Glutamatergic neuron (in vitro differentiated cells): ENCODE data around the gene TMCC1. TPM values are rescaled to one million over a fixed set of nuclear protein-coding genes. Genes with fewer than 3 reads are reported as not detected.

Experiments
- DNase-seq: peaks from one replicate; pipeline ENCODE4 v3.0.0; 2022
- H3K27ac Mint-ChIP-seq: one replicate; pipeline ENCODE4 v1.8.0; 2020; ENCODE audit warnings: mild to moderate bottlenecking, mixed read lengths, inconsistent platforms; ENCODE audit not compliant: unreplicated experiment
- H3K27me3 Mint-ChIP-seq: one replicate; pipeline ENCODE4 v1.8.0; 2020; ENCODE audit warnings: mild to moderate bottlenecking, moderate library complexity, mixed read lengths, inconsistent platforms; ENCODE audit not compliant: unreplicated experiment
- H3K36me3 Mint-ChIP-seq: one replicate; pipeline ENCODE4 v1.8.0; 2020; ENCODE audit warnings: mild to moderate bottlenecking, mixed read lengths, inconsistent platforms; ENCODE audit not compliant: unreplicated experiment
- H3K4me1 Mint-ChIP-seq: one replicate; pipeline ENCODE4 v1.8.0; 2020; ENCODE audit warnings: mild to moderate bottlenecking, low read depth, mixed read lengths, inconsistent platforms; ENCODE audit not compliant: unreplicated experiment
- H3K4me3 Mint-ChIP-seq: one replicate; pipeline ENCODE4 v1.8.0; 2020; ENCODE audit warnings: mild to moderate bottlenecking, mixed read lengths, inconsistent platforms; ENCODE audit not compliant: unreplicated experiment
- H3K9me3 Mint-ChIP-seq: one replicate; pipeline ENCODE4 v1.8.0; 2020; ENCODE audit warnings: mild to moderate bottlenecking, moderate library complexity, mixed read lengths, inconsistent platforms; ENCODE audit not compliant: unreplicated experiment
- total RNA-seq: library from RNA; stranded (reverse); fragmentation: NEBNext Ultra II Directional; extraction: Animal tissue kit (Norgen Biotek cat#: 25700); gene quantifications from one replicate; pipeline ENCODE4 v1.2.1, GENCODE V29; 2021; ENCODE audit not compliant: unreplicated experiment
- TF ChIP-seq, protein P1 (sequence below): fragments of 200-600 bp; sonication (generic); IDR thresholded peaks from one replicate; pipeline ENCODE4 v1.5.0; 2021; ENCODE audit not compliant: partially characterized antibody, unreplicated experiment

TMCC1 gene
- total RNA-seq, 1 donor from 2014 or later = 42.2 TPM

DNA sequence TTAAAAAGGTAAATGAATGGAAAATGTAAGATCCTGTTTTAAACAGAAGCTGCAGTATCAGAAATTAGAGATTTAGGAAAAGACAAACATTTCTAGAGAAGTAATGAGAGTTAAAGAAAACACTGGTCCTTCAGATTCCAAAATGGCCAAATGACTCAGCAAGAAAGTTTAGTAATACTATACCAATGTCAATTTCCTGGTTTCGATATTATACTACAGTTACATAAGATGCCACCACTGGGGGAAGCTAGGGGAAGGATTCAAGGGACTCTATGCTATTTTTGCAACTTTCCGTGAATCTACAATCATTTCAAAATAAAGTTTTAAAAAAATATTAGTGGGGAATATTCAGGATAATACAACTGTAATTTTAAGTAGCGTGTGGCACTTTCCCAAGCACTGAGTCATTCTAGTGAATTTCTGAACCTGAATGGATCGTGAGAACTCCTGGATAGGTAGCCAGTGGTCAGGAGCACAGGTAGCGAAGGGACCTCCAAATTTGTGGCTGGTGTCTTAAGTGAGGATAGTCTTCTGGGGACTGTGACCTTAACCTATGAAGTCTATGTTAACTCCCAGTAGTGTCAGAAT lies 37.6 kb downstream of the TMCC1 start:
- peaks cover 2% of the 10 kb centered on the region for H3K27me3 Mint-ChIP-seq
- H3K4me1 Mint-ChIP-seq = no peaks in the 10 kb centered on the region
- no peak for DNase-seq
- TF ChIP-seq, protein P1, sequence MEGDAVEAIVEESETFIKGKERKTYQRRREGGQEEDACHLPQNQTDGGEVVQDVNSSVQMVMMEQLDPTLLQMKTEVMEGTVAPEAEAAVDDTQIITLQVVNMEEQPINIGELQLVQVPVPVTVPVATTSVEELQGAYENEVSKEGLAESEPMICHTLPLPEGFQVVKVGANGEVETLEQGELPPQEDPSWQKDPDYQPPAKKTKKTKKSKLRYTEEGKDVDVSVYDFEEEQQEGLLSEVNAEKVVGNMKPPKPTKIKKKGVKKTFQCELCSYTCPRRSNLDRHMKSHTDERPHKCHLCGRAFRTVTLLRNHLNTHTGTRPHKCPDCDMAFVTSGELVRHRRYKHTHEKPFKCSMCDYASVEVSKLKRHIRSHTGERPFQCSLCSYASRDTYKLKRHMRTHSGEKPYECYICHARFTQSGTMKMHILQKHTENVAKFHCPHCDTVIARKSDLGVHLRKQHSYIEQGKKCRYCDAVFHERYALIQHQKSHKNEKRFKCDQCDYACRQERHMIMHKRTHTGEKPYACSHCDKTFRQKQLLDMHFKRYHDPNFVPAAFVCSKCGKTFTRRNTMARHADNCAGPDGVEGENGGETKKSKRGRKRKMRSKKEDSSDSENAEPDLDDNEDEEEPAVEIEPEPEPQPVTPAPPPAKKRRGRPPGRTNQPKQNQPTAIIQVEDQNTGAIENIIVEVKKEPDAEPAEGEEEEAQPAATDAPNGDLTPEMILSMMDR = no peak
- H3K9me3 Mint-ChIP-seq = no peaks in the 10 kb centered on the region
- peaks cover 2% of the 10 kb centered on the region for H3K36me3 Mint-ChIP-seq
- no peak overlapping the region for H3K27ac Mint-ChIP-seq
- H3K4me3 Mint-ChIP-seq = no peak overlapping the region

DNA sequence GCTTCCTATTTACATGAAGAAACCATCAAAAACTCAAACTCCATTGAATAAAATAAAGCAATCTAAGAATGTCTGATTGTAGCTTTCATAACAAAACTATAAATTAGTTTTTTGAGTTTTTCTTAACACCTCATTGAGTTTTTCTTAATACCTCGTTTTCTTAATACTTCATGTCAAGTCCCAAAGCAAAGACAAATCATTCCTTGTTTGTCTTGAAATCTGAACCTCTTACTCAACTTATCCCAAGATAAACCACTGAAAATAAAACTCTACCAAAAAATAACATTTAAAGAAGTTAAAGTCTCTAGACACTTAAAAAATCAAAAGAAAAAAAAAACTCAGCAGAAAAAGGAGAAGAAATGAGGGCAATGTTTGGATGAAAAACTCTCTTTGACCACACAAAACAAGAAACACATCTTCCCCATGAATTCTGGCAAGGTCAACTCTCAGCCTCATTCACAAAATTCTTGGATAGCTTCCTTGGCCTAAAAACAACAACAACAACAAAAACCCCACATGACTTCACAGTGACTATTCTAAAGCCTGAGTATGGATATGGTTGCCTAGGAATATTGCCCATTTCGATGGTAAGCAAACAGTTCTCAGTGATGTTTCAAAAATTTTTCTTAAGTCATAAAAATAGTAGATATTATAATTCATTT lies 38.2 kb downstream of the TMCC1 start:
- H3K36me3 Mint-ChIP-seq = peaks cover 6% of the 10 kb centered on the region
- no peak overlapping the region for H3K4me3 Mint-ChIP-seq
- no peaks in the 10 kb centered on the region for H3K9me3 Mint-ChIP-seq
- TF ChIP-seq, protein P1 = no peak
- DNase-seq = no peak
- H3K4me1 Mint-ChIP-seq = no peaks in the 10 kb centered on the region
- H3K27ac Mint-ChIP-seq = no peak overlapping the region
- peaks cover 2% of the 10 kb centered on the region for H3K27me3 Mint-ChIP-seq

DNA sequence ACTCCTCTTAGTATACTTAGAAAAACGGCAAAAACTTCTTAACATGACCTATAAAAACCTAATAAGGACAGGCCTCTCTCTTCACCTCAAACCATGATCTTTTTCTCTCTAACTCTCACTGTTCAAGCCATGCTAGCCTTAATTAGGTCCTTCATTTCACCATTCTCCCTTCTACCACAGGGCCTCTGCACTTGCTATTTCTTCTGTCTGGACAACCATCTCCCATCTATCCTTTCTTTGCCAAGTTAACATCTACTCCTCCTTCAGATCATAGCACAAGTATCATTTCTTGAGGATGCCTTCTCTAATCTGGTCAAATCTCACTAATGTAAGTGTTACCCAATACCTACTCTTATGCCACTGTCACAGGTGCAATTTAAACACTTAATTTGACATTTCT lies 39.1 kb downstream of the TMCC1 start:
- H3K27ac Mint-ChIP-seq = no peak overlapping the region
- peaks cover under 1% of the 10 kb centered on the region for H3K27me3 Mint-ChIP-seq
- no peak for DNase-seq
- no peak overlapping the region for H3K4me3 Mint-ChIP-seq
- no peaks in the 10 kb centered on the region for H3K4me1 Mint-ChIP-seq
- H3K36me3 Mint-ChIP-seq = peaks cover 10% of the 10 kb centered on the region
- TF ChIP-seq, protein P1 = no peak
- H3K9me3 Mint-ChIP-seq = no peaks in the 10 kb centered on the region

DNA sequence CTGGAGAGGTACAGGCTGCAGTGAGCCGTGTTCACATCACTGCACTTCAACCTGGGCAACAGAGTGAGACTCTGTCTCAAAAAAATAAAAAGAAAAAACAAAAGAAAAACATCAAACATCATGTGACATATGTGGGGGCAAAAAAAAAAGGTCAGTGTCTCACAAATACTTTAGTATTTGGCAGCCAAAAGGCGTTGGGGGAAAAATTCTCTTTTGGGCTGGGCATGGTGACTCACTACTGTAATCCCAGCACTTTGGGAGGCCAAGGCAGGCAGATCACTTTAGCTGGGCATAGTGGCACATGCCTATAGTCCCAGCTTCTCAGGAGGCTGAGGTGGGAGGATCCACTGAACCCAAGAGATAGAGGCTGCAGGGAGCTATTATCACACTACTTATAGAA lies 47.6 kb downstream of the TMCC1 start:
- Mint-ChIP-seq H3K4me1 (no peaks in the 10 kb centered on the region), H3K4me3 (no peak overlapping the region), H3K27ac (no peak overlapping the region), H3K27me3 (no peaks in the 10 kb centered on the region), H3K9me3 (no peaks in the 10 kb centered on the region), H3K36me3 (peaks cover 9% of the 10 kb centered on the region)
- TF ChIP-seq, protein P1 = no peak
- no peak for DNase-seq

DNA sequence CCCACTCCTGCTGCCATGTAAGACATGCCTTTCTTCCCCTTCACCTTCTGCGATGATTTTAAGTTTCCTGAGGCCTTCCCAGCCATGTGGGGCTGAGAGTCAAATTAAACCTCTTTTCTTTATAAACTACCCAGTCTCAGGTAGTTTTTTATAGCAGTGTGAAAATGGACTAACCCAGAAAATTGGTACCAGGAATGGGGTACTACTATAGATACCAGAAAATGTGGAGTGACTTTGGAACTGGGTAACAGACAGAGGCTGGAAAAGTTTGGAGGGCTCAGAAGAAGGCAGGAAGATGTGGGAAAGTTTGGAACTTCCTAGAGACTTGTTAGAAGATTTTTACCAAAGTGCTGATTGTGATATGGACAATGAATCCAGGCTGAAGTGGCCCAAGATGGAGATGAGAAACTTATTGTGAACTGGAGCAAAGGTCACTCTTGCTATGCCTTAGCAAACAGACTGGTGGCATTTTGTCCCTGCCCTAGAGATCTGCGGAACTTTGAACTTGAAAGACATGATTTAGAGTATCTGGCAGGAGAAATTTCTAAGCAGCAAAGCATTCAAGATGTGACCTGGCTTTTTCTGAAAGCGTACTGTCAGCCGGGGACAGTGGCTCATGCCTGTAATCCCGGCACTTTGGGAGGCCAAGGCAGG lies 52.7 kb downstream of the TMCC1 start:
- Mint-ChIP-seq H3K27ac (no peak overlapping the region), H3K36me3 (no peaks in the 10 kb centered on the region), H3K9me3 (peaks cover 2% of the 10 kb centered on the region), H3K4me3 (no peak overlapping the region), H3K4me1 (peaks cover 13% of the 10 kb centered on the region), H3K27me3 (peaks cover 1% of the 10 kb centered on the region)
- TF ChIP-seq, protein P1 = no peak
- no peak for DNase-seq
